Measurements from ENCODE around the gene ZG16. TPM values are rescaled to one million over a fixed set of nuclear protein-coding genes. Genes with fewer than 3 reads are reported as not detected.

ZG16 gene
- polyA plus RNA-seq, 1 experiment = not detected

- TF ChIP-seq, protein P1, sequence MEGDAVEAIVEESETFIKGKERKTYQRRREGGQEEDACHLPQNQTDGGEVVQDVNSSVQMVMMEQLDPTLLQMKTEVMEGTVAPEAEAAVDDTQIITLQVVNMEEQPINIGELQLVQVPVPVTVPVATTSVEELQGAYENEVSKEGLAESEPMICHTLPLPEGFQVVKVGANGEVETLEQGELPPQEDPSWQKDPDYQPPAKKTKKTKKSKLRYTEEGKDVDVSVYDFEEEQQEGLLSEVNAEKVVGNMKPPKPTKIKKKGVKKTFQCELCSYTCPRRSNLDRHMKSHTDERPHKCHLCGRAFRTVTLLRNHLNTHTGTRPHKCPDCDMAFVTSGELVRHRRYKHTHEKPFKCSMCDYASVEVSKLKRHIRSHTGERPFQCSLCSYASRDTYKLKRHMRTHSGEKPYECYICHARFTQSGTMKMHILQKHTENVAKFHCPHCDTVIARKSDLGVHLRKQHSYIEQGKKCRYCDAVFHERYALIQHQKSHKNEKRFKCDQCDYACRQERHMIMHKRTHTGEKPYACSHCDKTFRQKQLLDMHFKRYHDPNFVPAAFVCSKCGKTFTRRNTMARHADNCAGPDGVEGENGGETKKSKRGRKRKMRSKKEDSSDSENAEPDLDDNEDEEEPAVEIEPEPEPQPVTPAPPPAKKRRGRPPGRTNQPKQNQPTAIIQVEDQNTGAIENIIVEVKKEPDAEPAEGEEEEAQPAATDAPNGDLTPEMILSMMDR (IDR thresholded peaks at IDR 0.05; ENCODE audit: insufficient read depth, low read depth, low read length) = peak; percentile 19; the same call in 1 of the 2 replicates
- Histone ChIP-seq H3K27me3 (ENCODE audit: control insufficient read depth, insufficient read depth, low read length) (no peaks in the 10 kb centered on the region), H3K36me3 (ENCODE audit: control insufficient read depth, insufficient read depth, low read length) (peaks cover 5% of the 10 kb centered on the region), H3K4me3 (ENCODE audit: low read depth, low read length) (peak overlapping the region; percentile 85)
- no peak for DNase-seq (ENCODE audit: low read depth)
- CTCF ChIA-PET = interaction anchor here (0.6 to 2.4 kb wide), 15 partner anchors 9 to 191 kb away, joined by 3 to 15 read pairs (median 4); partner anchors contain the start of genes CDIPT, KIF22 and MAZ
- POLR2A ChIA-PET = interaction anchor here (0.7 kb wide), 1 partner anchor 249 kb away, joined by 3 read pairs; the partner anchor contains the start of gene ALDOA
Measured at GRCh38 chr16:29816694-29817441, 38.8 kb downstream of the ZG16 start.

DNA sequence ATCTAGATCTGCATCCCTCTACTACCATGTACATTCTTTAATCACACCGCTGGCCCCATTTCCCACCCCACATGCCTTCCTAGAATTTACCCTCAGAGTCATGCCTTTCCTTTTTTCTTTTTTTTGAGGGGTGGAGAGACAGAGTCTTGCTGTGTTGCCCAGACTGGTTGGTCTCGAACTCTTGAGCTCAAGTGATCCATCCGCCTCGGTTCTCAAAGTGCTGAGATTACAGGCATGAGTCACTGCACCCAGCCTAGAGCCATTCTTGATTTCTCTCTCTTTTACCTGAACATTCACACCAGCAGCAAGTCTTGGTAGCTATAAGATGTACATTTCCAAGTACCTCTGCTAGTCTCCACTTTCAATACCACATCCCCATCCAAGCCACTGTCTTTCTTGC is 40.0 kb downstream of the ZG16 start:
- Histone ChIP-seq H3K27me3 (ENCODE audit: control insufficient read depth, insufficient read depth, low read length) (no peaks in the 10 kb centered on the region), H3K4me3 (ENCODE audit: low read depth, low read length) (no peak overlapping the region), H3K36me3 (ENCODE audit: control insufficient read depth, insufficient read depth, low read length) (peaks cover 5% of the 10 kb centered on the region)
- DNase-seq (ENCODE audit: low read depth) = no peak
- TF ChIP-seq, protein P1 (IDR thresholded peaks at IDR 0.05; ENCODE audit: insufficient read depth, low read depth, low read length) = no peak
- POLR2A ChIA-PET = no interaction called here
- CTCF ChIA-PET = interaction anchor here (0.8 to 2.4 kb wide), 5 partner anchors 10 to 89 kb away, joined by 3 to 12 read pairs (median 3); no protein-coding TSS in a partner anchor

- peaks cover 5% of the 10 kb centered on the region for H3K36me3 ChIP-seq (ENCODE audit: control insufficient read depth, insufficient read depth, low read length)
- TF ChIP-seq, protein P1 (IDR thresholded peaks at IDR 0.05; ENCODE audit: insufficient read depth, low read depth, low read length) = peak; percentile 15; the same call in 1 of the 2 replicates
- no peak overlapping the region for H3K4me3 ChIP-seq (ENCODE audit: low read depth, low read length)
- H3K27me3 ChIP-seq (ENCODE audit: control insufficient read depth, insufficient read depth, low read length) = no peaks in the 10 kb centered on the region
- POLR2A ChIA-PET = no interaction called here
- CTCF ChIA-PET = interaction anchor here (1.4 to 11.3 kb wide), 4 partner anchors 12 to 34 kb away, joined by 4 to 81 read pairs (median 10); partner anchors contain the start of genes KIF22 and MAZ
- no peak for DNase-seq (ENCODE audit: low read depth)
Measured at GRCh38 chr16:29819506-29819905, 41.5 kb downstream of the ZG16 start.

DNA sequence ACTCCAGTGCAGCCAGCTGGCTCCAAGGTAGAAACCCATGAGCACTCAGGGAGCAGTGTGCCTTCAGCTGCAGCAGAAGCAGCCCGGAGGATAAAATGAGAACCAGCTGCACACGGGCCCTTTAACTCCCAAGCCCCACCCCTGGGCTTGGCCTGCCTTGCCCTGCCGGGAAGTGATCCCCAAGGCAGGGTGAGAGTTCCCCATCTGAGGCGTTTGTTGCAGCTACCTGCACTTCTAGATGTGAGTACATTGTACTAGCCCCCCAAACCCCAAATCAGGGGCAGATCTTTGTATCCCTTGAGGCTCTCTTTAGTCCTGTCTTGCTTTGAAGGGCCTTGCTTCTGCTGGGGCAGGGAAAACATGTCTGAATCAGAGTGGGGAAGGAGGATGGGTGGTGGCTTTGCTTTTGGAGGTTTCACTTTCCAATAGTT is 42.2 kb downstream of the ZG16 start, which contains the start of gene MVP:
MVP (plus strand) TSS at position 192 of the 431 bp plus-strand sequence. CDS start 10,088 bp downstream, outside the sequence.
- Histone ChIP-seq H3K4me3 (ENCODE audit: low read depth, low read length) (peak within 1 kb of the TSS; percentile 80), H3K36me3 (ENCODE audit: control insufficient read depth, insufficient read depth, low read length) (peaks cover 5% of the 10 kb centered on the region), H3K27me3 (ENCODE audit: control insufficient read depth, insufficient read depth, low read length) (no peaks in the 10 kb centered on the region)
- no peak for DNase-seq (ENCODE audit: low read depth)
- TF ChIP-seq, protein P1 (IDR thresholded peaks at IDR 0.05; ENCODE audit: insufficient read depth, low read depth, low read length) = no peak
- ChIA-PET POLR2A (interaction anchor here (0.6 to 1.3 kb wide), 2 partner anchors 16 to 153 kb away, joined by 3 to 4 read pairs; partner anchors contain the start of gene TAOK2), CTCF (interaction anchor here (0.7 to 11.3 kb wide), 5 partner anchors 13 to 36 kb away, joined by 3 to 81 read pairs (median 5); partner anchors contain the start of genes KIF22 and MAZ)

All from BJ (cell line).